NCI-H1694 treated with DMSO at 0.1 percent for 48 hours (cell line): ENCODE results near the gene NEU2.
"Not testable (repeated sequence)": the region's sequence is repeated elsewhere in the genome, so short reads cannot be mapped to it uniquely, and the experiment has no call there.

ENCODE experiments used
- DNase-seq: peaks from one replicate; lab custom pipeline; 2025; lab: John Stamatoyannopoulos, UW

The NEU2 gene

GRCh38 chr2:233034091-233034882 is 1.8 kb downstream of the NEU2 start:
- DNase-seq: no peak

DNA sequence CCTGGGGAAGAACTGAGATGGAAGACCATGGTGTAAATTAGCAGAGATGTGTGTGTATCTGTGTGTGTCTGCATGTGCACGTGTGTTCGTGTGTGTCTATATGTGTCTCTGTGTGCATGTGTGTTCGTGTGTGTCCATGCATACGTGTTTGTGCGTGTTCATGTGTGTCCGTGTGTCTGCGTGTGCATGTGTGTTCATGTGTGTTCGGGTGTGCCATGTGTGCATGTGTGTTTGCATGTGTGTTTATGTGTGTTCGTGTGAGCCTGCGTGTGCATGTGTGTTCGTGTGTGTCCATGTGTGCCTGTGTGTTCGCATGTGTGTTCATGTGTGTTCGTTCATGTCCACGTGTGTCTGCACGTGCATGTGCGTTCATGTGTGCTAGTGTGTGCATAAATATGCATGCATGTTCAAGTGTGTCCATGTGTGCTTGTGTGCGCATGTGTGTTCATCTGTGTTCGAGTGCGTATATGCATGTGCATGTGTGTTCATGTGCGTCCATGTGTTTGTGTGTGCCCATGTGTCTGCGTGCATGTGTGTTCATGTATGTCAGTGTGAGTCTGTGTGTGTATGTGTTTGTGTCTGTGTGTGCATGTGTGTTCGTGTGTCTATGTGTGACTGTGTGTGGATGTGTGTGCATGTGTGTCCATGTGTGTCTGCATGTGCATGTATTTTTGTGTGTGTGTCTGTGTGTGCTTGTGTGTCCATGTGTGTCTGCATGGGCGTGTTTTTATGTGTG is 3.1 kb downstream of the NEU2 start:
- no peak for DNase-seq

GRCh38 chr2:233036162-233036838 is 3.8 kb downstream of the NEU2 start:
- DNase-seq: no peak

- DNase-seq: no peak
Observed at GRCh38 chr2:233037078-233037477, 4.6 kb downstream of the NEU2 start.

GRCh38 chr2:233039212-233039845 is 6.9 kb downstream of the NEU2 start:
- DNase-seq: no peak

DNA sequence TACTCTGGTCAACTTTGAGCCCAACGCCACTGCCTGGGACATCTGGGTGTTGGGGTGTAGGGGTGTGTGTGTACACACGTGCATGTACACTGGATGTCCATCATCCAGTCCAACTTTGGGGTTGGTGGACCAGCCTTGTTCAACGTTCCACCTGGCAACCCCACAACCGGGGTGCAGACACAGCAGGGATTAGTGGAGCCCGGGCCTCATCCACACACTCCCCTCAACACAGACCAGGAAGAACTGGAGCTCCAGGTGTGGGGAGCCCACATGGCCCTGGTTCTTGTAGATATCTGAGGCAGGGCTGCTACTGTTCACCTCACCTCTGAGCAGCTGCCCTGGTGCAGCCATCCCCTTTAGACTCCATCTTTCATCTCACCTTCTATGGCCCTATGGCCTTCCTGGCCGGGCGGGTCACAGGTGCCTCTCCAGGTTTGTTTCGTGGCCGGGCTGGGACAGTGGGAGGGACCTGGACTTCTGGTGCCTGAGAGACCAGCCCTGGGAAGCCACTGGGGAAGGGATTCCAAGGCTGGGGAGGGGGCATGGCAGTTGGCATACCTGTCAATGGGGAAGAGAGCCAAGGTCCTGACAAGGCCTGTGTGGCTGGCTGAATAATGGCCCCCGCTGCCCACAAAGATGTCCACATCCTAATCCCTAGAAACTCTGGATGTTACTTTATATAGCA is 7.5 kb downstream of the NEU2 start:
- DNase-seq: no peak

DNA sequence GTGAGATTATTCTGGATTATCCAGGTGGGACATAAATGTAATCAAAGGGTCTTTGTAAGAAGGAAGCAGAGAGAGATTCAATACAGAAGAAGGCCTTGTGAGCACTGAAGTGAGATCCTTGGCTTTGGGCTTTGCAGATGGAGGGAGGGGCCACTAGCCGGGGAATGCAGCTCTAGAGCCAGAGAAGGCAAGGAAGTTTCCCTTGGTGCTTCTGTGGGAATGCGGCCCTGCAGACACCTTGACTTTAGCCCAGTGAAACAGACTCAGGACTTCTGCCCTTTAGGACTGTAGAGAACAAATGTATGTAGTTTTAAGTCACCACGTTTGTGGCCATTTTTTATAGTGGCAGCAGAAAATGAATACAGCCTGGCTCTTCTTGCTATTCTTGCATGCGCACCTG is 8.1 kb downstream of the NEU2 start:
- DNase-seq: no peak

DNA sequence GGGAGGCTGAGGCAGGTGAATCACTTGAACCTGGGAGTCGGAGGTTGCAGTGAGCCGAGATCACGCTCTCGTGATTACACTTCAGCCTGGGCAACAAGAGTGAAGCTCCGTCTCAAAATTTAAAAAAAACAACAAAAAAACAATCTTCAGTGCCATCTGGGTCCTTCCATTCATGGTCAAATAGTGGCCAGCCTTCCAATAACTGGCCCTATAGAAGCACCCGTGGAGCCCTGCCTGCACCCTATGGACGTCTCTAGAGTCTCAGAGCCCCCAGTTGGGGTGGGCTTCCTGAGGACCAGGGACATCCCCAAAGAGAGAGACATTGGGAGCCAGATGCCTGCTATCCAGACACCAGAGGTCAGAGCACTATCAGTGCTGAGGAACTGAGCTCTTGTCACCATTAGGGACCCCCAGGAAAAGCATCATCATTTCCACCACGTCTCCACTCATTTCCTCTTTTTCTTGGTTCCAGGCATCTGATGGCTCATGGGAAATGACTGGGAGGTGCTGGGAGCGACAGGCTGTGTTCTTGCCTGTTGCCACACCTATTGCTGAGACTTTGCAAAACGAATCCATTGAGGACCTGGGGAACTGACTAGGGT is 9.4 kb downstream of the NEU2 start:
- no peak for DNase-seq

DNA sequence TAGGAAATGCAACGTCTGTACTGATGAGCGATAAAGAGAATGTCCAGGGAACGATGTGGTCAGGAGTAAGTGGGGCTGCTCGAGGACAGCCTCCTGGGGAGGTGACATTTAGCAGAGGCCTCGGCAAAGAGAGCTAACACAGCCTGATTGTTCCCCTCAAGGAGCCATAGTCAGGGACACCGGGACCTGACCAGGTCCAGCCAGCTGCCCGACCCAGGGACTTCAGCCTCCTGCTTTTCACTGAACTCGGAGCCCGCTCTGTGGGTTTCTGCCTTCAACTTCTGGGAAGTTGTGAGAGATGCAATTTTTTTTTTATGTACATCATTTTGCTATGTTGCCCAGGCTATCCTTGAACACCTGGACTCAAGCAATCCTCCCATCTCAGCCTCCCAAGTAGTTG is 10.1 kb downstream of the NEU2 start:
- no peak for DNase-seq

GRCh38 chr2:233044974-233045605 is 12.6 kb downstream of the NEU2 start:
- no peak for DNase-seq

DNA sequence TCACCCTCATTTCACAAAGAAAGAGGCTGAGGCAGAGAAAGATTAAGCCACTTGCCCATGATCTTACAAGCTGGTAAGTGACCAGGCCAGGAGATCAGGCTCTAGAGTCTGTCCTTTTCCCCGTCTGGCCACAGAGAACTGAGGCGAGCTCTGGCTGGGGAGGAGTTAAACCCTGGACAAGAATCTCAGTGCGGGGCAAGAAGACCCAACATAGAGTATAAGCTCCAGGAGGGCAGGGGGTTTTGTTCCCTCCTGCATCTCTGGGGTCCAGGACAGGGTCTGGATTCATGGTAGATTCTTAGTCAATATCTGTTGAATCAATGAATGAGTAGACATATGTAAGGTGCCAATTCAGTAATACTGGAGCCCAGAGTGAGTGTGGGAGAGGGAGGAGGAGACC is 14.7 kb downstream of the NEU2 start:
- no peak for DNase-seq

- DNase-seq: no peak
Observed at GRCh38 chr2:233047667-233048066, 15.2 kb downstream of the NEU2 start.

- no peak for DNase-seq
Observed at GRCh38 chr2:233048569-233049193, 16.2 kb downstream of the NEU2 start.

DNA sequence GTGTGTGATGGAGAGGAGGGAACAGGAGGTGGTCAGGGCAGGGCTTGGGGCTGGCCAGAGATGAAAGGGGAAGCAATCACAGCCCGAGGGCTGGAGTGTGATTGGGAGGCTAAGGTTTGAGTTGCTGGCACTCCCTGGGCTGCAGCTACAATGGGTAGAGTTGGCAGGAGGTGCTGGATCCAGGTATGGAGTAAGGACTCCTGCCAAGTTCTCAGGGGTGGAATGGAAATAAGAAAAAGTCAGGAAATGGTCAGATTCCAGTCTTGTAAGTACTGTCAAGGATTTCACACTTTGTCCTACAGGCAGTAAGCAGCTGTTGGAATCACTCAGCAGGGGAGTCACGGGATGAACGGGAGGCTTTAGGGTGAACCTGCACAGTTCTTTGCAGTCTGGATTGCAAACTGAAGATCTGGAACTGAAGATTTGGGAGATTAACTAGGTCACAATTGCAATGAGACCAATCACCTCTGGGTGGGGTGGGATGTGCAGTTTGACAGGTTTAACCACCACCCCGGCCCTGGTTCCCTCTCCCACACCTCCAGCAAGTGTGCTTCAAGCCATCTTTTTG is 16.8 kb downstream of the NEU2 start:
- no peak for DNase-seq

DNA sequence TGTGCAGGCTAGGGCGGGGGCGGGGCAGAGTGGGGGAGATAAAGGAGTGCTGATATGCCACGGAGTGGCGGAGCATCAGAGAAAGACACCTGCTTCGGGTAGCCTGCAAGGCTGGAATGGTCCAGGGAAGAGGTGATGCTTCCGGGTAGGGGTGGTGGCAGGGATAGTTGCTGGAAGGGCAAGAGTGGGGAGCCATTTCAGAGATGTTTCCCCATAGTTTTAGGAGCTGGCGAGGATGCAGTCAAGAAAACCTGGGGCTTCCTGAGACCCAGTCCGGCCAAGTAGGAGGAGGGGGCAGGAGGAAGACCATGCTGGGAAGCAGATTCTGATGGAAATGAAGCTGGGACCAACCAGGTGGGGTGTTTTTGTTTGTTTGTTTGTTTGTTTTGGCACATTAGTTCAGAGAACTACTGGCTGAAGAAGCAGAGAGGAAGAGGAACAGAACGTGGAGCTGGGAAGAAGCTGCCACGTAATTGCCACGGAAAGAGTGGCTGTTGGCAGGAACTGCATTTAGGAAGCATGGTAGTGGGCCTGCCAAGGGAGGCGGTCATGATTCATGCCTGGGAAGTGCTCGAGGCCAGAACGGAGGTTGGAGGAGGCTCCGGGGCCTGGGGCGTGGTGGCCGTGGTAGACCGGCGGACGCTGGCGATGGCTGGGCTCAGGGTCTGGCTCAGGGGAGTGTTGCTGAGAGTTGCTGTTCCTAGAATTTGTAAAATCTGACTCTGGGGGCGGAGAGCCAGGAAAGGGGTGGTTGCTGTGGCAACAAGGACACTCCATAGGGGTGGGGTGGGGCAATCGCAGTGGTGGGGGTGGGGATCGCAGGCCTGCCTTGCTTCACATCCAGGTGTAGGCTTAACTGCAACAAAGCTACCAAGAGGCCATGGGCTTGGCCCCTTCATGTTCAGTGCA is 19.0 kb downstream of the NEU2 start:
- no peak for DNase-seq

DNA sequence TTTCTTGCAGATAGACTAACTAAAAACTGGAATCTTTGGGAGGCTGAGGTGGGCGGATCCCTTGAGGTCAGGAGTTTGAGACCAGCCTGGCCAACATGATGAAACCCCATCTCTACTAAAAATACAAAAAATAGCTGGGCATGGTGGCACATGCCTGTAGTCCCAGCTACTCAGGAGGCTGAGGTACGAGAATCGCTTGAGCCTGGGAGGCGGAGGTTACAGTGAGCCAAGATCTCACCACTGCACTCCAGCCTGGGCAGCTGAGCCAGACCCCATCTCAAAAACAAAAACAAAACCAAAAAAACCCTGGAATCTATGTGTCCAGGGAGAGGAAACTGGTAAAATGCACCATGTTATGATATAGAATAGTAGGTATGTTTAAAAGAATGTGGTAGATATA is 20.0 kb downstream of the NEU2 start:
- DNase-seq: not testable (repeated sequence)

- peak; percentile 11 for DNase-seq
Observed at GRCh38 chr2:233053928-233054784, 21.7 kb downstream of the NEU2 start.

GRCh38 chr2:233055362-233055761 is 22.9 kb downstream of the NEU2 start:
- no peak for DNase-seq
